Measurements from ENCODE around the gene GADD45B.
A peak's percentile ranks its signal among the peaks of the same experiment; 100 is the strongest.

DNA sequence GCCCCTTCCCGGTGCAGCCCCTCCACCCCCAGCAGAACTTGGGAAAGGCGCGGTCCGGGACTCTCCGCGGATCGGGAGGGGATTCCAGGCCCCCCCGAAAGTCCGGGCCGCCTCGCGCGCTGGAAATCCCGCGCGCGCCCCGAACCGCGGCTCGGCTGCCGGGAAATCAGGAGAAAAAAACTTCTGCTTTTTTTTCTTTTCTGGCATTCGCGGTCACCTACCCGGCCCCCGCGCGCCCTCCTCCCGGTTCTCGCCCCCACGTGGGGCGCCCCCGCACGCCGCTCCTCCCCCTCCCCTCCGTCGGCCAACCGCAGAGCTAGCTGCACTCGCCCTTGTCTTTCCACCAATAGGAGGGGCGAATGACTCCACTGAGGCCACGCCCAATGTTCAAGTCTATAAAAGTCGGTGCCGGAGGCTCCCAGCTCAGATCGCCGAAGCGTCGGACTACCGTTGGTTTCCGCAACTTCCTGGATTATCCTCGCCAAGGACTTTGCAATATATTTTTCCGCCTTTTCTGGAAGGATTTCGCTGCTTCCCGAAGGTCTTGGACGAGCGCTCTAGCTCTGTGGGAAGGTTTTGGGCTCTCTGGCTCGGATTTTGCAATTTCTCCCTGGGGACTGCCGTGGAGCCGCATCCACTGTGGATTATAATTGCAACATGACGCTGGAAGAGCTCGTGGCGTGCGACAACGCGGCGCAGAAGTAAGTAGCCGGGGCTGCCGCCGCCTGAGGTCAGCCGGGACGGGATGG, at the start of gene GADD45B:
- no peak for TF ChIP-seq EZH2 (IDR thresholded peaks at IDR 0.05)
- TF ChIP-seq CEBPB (IDR thresholded peaks at IDR 0.05; ENCODE audit: low read depth) = no peak
- TF ChIP-seq, protein P1, sequence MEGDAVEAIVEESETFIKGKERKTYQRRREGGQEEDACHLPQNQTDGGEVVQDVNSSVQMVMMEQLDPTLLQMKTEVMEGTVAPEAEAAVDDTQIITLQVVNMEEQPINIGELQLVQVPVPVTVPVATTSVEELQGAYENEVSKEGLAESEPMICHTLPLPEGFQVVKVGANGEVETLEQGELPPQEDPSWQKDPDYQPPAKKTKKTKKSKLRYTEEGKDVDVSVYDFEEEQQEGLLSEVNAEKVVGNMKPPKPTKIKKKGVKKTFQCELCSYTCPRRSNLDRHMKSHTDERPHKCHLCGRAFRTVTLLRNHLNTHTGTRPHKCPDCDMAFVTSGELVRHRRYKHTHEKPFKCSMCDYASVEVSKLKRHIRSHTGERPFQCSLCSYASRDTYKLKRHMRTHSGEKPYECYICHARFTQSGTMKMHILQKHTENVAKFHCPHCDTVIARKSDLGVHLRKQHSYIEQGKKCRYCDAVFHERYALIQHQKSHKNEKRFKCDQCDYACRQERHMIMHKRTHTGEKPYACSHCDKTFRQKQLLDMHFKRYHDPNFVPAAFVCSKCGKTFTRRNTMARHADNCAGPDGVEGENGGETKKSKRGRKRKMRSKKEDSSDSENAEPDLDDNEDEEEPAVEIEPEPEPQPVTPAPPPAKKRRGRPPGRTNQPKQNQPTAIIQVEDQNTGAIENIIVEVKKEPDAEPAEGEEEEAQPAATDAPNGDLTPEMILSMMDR (IDR thresholded peaks at IDR 0.05 in 2 of 3, conservative IDR thresholded peaks at IDR 0.05 in 1 of 3; ENCODE audit: borderline replicate concordance in 1 of 3, insufficient read depth in 1 of 3, low read depth in 2 of 3, low read length in 2 of 3) = no peak
- peak; percentile 98 for TF ChIP-seq SIN3A (IDR thresholded peaks at IDR 0.05; ENCODE audit: low read depth)
- peak; percentile 100 for TF ChIP-seq POLR2A (IDR thresholded peaks at IDR 0.05; ENCODE audit: borderline replicate concordance, extremely low read depth, insufficient read depth, insufficient read length)

Measured in HCT116 (cell line).